Liver (tissue), 9 donors: Measurements from ENCODE around the gene PRR36. TPM values are rescaled to one million over a fixed set of nuclear protein-coding genes. Genes with fewer than 3 reads are reported as not detected.

Experiments used
- DNase-seq: peaks from one replicate; pipeline ENCODE4 v3.0.0-alpha.2; 2017; ENCODE audit warnings: low spot score
- H3K27ac ChIP-seq, 2 donors: one replicate each; pipeline ENCODE4 v1.7.0; 2013; ENCODE audit warnings: inconsistent platforms in 2 of 2, low read length in 2 of 2, control low read depth in 1 of 2, low read depth in 1 of 2, mild to moderate bottlenecking in 1 of 2
- H3K27me3 ChIP-seq, 4 donors: one replicate each; pipeline versions ENCODE4 v1.6.1 to v1.7.0; 2013; ENCODE audit warnings: low read length in 3 of 4, inconsistent platforms in 1 of 4, mild to moderate bottlenecking in 1 of 4, moderate library complexity in 1 of 4; ENCODE audit not compliant: control insufficient read depth in 4 of 4, insufficient read depth in 4 of 4
- H3K36me3 ChIP-seq, 4 donors: one replicate each; pipeline versions ENCODE4 v1.6.1 to v1.7.0; 2013; ENCODE audit warnings: low read length in 3 of 4, mild to moderate bottlenecking in 3 of 4, low read depth in 1 of 4, moderate library complexity in 1 of 4; ENCODE audit not compliant: control insufficient read depth in 4 of 4, insufficient read depth in 3 of 4
- H3K4me1 ChIP-seq, 4 donors: one replicate each; pipeline versions ENCODE4 v1.6.1 to v1.7.0; 2013; ENCODE audit warnings: low read length in 3 of 4, mild to moderate bottlenecking in 3 of 4, moderate library complexity in 1 of 4; ENCODE audit not compliant: control insufficient read depth in 4 of 4, insufficient read depth in 4 of 4
- H3K4me3 ChIP-seq, 3 donors: one replicate each; pipeline versions ENCODE4 v1.6.1 to v1.7.0; 2013; ENCODE audit warnings: low read length in 3 of 3, control low read depth in 1 of 3, low read depth in 1 of 3, mild to moderate bottlenecking in 1 of 3
- H3K9ac ChIP-seq, 2 donors: one replicate each; pipeline ENCODE4 v1.7.0; 2013; ENCODE audit warnings: low read length in 2 of 2, mild to moderate bottlenecking in 2 of 2, moderate library complexity in 2 of 2, control low read depth in 1 of 2, low read depth in 1 of 2
- H3K9me3 ChIP-seq, 4 donors: one replicate each; pipeline versions ENCODE4 v1.6.1 to v1.7.0; 2013; ENCODE audit warnings: low read length in 3 of 4; ENCODE audit not compliant: control insufficient read depth in 4 of 4
- EGR1 ChIP-seq, 2 donors: IDR thresholded peaks; 2 replicates each; pipeline ENCODE4 v1.6.1; 2016 to 2018; ENCODE audit warnings: antibody characterized with exemption in 2 of 2, low read depth in 2 of 2
- FOXA2 ChIP-seq: IDR thresholded peaks from 2 replicates; pipeline ENCODE4 v1.6.1; 2016; ENCODE audit warnings: antibody characterized with exemption
- GABPA ChIP-seq, 2 donors: IDR thresholded peaks in 1 of 2; conservative IDR thresholded peaks in 1 of 2; 2 replicates each; pipeline ENCODE4 v1.6.1; 2016; ENCODE audit warnings: antibody characterized with exemption in 2 of 2, mild to moderate bottlenecking in 1 of 2, moderate library complexity in 1 of 2
- HNF4A ChIP-seq, 2 donors: conservative IDR thresholded peaks; 2 replicates each; pipeline ENCODE4 v1.6.1; 2016; ENCODE audit warnings: antibody characterized with exemption in 2 of 2, mild to moderate bottlenecking in 2 of 2
- HNF4G ChIP-seq: IDR thresholded peaks from 2 replicates; pipeline ENCODE4 v1.6.1; 2016; ENCODE audit warnings: antibody characterized with exemption
- NR2F2 ChIP-seq: IDR thresholded peaks from 2 replicates; pipeline ENCODE4 v1.6.1; 2016; ENCODE audit warnings: antibody characterized with exemption
- RAD21 ChIP-seq, 2 donors: IDR thresholded peaks; 2 replicates each; pipeline ENCODE4 v1.6.1; 2016; ENCODE audit warnings: antibody characterized with exemption in 2 of 2, mild to moderate bottlenecking in 2 of 2
- RXRA ChIP-seq, 2 donors: IDR thresholded peaks; 2 replicates each; pipeline ENCODE4 v1.6.1; 2017 to 2018; ENCODE audit warnings: antibody characterized with exemption in 2 of 2, mild to moderate bottlenecking in 1 of 2
- SP1 ChIP-seq: IDR thresholded peaks from 2 replicates; pipeline ENCODE4 v1.6.1; 2018; ENCODE audit warnings: antibody characterized with exemption, mild to moderate bottlenecking
- YY1 ChIP-seq: IDR thresholded peaks from 2 replicates; pipeline ENCODE4 v1.6.1; 2016; ENCODE audit warnings: antibody characterized with exemption, mild to moderate bottlenecking
- WGBS: extraction: QIAGEN DNeasy Blood & Tissue Kit; methylation state at CpG from one replicate; pipeline ENCODE4 v1.1.7; 2013; 5-methylcytosine and 5-hydroxymethylcytosine counted together
- polyA plus RNA-seq, 2 donors: library from polyadenylated mRNA; stranded (reverse) in 1 of 2; unstranded in 1 of 2; fragments of 200-250 nt in 1 of 2; fragments of >200 nt in 1 of 2; fragmentation: Nextera tagmentation in 1 of 2; extraction: Ambion mirVana in 1 of 2; gene quantifications; one replicate each; pipeline versions ENCODE4 v1.2.1 to v1.2.3, GENCODE V29; 2013 to 2015
- total RNA-seq, 2 donors: library from RNA; depleted of rRNA; stranded (reverse); fragments of >200 nt; gene quantifications; one replicate each; pipeline ENCODE4 v1.2.3, GENCODE V29; 2014
- TF ChIP-seq, protein P1 (sequence below): IDR thresholded peaks from 2 replicates; pipeline ENCODE4 v1.6.1; 2016; ENCODE audit warnings: antibody characterized with exemption
- TF ChIP-seq, protein P2 (sequence below): fragments of 150-350 bp; IDR thresholded peaks from 2 replicates; pipeline ENCODE4 v1.5.1; 2017; ENCODE audit warnings: improper control_type of control experiment, low read depth, low read length; ENCODE audit not compliant: missing input control
- TF ChIP-seq, protein P3 (sequence below): IDR thresholded peaks from 2 replicates; pipeline ENCODE4 v1.6.1; 2016; ENCODE audit warnings: antibody characterized with exemption
- TF ChIP-seq, protein P4 (sequence below): IDR thresholded peaks from 2 replicates; pipeline ENCODE4 v1.6.1; 2016; ENCODE audit warnings: antibody characterized with exemption
- TF ChIP-seq, protein P5 (sequence below): IDR thresholded peaks from 2 replicates; pipeline ENCODE4 v1.6.1; 2016; ENCODE audit warnings: antibody characterized with exemption, mild to moderate bottlenecking
- donor health status: healthy.
- donor health status: healthy.
- donor health status: healthy.
- donor health status: healthy.
- donor health status: healthy.

PRR36 gene
- total and polyA plus RNA-seq, 4 donors: 0.02 to 0.03 TPM; not detected in 2

DNA sequence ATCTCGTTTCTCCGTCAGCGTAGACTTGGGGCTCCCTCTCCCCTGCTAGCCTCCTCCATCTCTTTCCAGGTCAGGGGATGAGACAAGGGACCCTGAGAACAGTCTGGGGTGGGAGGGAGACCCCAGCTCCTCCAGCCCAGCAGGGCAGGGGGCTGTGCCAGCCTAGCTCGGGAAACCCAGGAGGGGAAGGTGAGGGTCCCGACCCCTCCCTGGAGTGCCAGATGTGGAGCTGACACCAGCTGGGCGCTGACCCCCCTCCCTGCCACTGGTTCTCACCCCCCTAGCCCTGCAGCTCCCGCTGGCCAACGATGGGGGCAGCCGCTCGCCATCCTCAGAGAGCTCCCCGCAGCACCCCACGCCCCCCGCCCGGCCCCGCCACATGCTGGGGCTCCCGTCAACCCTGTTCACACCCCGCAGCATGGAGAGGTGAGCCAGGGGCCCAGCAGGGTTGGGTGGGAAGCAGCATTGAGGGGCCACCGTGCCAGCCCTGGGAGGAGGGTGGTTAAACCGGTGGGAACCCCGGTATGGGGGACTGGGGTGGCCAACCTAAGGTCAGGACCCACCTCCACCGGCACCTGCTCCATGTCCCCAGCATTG lies 35.4 kb upstream of the PRR36 start:
- H3K4me1 ChIP-seq: peaks cover 8 to 25% (median 11%) of the 10 kb centered on the region in 4 donors
- H3K4me3 ChIP-seq: no peak overlapping the region
- H3K9me3 ChIP-seq: no peaks in the 10 kb centered on the region
- H3K9ac ChIP-seq: no peak overlapping the region
- H3K36me3 ChIP-seq: peaks cover 0 to 27% (median 12%) of the 10 kb centered on the region in 4 donors
- no peak for TF ChIP-seq RAD21 (IDR thresholded peaks at IDR 0.05)
- TF ChIP-seq, protein P1, sequence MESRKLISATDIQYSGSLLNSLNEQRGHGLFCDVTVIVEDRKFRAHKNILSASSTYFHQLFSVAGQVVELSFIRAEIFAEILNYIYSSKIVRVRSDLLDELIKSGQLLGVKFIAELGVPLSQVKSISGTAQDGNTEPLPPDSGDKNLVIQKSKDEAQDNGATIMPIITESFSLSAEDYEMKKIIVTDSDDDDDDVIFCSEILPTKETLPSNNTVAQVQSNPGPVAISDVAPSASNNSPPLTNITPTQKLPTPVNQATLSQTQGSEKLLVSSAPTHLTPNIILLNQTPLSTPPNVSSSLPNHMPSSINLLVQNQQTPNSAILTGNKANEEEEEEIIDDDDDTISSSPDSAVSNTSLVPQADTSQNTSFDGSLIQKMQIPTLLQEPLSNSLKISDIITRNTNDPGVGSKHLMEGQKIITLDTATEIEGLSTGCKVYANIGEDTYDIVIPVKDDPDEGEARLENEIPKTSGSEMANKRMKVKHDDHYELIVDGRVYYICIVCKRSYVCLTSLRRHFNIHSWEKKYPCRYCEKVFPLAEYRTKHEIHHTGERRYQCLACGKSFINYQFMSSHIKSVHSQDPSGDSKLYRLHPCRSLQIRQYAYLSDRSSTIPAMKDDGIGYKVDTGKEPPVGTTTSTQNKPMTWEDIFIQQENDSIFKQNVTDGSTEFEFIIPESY: no peak
- TF ChIP-seq, protein P2, sequence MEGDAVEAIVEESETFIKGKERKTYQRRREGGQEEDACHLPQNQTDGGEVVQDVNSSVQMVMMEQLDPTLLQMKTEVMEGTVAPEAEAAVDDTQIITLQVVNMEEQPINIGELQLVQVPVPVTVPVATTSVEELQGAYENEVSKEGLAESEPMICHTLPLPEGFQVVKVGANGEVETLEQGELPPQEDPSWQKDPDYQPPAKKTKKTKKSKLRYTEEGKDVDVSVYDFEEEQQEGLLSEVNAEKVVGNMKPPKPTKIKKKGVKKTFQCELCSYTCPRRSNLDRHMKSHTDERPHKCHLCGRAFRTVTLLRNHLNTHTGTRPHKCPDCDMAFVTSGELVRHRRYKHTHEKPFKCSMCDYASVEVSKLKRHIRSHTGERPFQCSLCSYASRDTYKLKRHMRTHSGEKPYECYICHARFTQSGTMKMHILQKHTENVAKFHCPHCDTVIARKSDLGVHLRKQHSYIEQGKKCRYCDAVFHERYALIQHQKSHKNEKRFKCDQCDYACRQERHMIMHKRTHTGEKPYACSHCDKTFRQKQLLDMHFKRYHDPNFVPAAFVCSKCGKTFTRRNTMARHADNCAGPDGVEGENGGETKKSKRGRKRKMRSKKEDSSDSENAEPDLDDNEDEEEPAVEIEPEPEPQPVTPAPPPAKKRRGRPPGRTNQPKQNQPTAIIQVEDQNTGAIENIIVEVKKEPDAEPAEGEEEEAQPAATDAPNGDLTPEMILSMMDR: no peak
- TF ChIP-seq, protein P3, sequence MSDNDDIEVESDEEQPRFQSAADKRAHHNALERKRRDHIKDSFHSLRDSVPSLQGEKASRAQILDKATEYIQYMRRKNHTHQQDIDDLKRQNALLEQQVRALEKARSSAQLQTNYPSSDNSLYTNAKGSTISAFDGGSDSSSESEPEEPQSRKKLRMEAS: no peak
- no peak for TF ChIP-seq HNF4G
- TF ChIP-seq, protein P4, sequence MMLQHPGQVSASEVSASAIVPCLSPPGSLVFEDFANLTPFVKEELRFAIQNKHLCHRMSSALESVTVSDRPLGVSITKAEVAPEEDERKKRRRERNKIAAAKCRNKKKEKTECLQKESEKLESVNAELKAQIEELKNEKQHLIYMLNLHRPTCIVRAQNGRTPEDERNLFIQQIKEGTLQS: no peak
- TF ChIP-seq, protein P5, sequence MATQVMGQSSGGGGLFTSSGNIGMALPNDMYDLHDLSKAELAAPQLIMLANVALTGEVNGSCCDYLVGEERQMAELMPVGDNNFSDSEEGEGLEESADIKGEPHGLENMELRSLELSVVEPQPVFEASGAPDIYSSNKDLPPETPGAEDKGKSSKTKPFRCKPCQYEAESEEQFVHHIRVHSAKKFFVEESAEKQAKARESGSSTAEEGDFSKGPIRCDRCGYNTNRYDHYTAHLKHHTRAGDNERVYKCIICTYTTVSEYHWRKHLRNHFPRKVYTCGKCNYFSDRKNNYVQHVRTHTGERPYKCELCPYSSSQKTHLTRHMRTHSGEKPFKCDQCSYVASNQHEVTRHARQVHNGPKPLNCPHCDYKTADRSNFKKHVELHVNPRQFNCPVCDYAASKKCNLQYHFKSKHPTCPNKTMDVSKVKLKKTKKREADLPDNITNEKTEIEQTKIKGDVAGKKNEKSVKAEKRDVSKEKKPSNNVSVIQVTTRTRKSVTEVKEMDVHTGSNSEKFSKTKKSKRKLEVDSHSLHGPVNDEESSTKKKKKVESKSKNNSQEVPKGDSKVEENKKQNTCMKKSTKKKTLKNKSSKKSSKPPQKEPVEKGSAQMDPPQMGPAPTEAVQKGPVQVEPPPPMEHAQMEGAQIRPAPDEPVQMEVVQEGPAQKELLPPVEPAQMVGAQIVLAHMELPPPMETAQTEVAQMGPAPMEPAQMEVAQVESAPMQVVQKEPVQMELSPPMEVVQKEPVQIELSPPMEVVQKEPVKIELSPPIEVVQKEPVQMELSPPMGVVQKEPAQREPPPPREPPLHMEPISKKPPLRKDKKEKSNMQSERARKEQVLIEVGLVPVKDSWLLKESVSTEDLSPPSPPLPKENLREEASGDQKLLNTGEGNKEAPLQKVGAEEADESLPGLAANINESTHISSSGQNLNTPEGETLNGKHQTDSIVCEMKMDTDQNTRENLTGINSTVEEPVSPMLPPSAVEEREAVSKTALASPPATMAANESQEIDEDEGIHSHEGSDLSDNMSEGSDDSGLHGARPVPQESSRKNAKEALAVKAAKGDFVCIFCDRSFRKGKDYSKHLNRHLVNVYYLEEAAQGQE: no peak
- TF ChIP-seq NR2F2: no peak
- no peak for TF ChIP-seq EGR1 (IDR thresholded peaks at IDR 0.05; ENCODE audit: low read depth in 2 of 2)
- TF ChIP-seq FOXA2: no peak
- TF ChIP-seq HNF4A (conservative IDR thresholded peaks at IDR 0.05): no peak
- TF ChIP-seq GABPA (IDR thresholded peaks at IDR 0.05 in 1 of 2, conservative IDR thresholded peaks at IDR 0.05 in 1 of 2): no peak
- no peak for DNase-seq
- no peak overlapping the region for H3K27ac ChIP-seq
- H3K27me3 ChIP-seq: no peaks in the 10 kb centered on the region
- 92% methylated on average over 21 of the region's 21 CpGs for WGBS

DNA sequence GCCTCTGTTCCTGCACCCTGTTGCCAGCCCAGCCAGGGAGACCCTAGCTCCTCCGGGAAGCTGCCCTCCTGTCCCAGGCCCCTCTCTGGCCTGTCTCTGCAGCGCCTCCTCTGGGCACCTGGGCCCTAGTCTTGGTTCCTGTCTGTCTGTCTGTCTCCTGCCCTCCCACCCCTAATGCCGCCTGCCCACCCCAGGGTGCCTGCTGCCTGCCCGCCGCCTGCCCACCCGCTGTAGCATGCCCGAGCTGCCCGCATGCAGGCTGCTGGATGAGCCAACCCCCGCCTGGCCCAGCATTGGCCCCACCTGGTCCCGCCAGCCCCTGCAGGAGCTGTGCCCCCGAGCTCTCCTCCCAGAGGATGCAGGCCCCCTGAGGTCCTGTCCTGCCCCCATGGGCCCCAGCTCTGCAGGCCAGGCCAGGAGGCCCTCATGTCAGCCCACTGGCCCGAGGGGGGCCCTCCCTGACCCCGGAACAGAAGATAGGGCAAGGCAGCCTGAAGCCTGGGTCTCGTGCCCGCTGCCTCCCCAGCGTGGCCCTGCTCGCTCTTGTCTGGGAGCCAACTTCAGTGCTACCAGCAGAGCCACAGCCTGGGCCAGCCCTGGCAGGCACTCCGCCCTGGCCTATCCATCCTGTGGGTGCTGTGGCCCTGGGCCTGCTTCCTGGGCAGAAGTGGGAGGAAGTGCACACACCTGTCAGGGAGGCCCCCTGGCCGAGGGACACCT lies 34.7 kb upstream of the PRR36 start:
- Histone ChIP-seq H3K27ac (no peak overlapping the region), H3K4me1 (peaks cover 7 to 29% (median 13%) of the 10 kb centered on the region in 4 donors), H3K9ac (no peak overlapping the region), H3K9me3 (no peaks in the 10 kb centered on the region), H3K27me3 (no peaks in the 10 kb centered on the region), H3K36me3 (peaks cover 0 to 27% (median 12%) of the 10 kb centered on the region in 4 donors), H3K4me3 (no peak overlapping the region)
- WGBS: 94% methylated on average over 19 of the region's 19 CpGs
- no peak for TF ChIP-seq EGR1 (IDR thresholded peaks at IDR 0.05; ENCODE audit: low read depth in 2 of 2)
- no peak for TF ChIP-seq RAD21 (IDR thresholded peaks at IDR 0.05)
- TF ChIP-seq YY1: no peak
- TF ChIP-seq GABPA (IDR thresholded peaks at IDR 0.05 in 1 of 2, conservative IDR thresholded peaks at IDR 0.05 in 1 of 2): no peak
- no peak for TF ChIP-seq RXRA (IDR thresholded peaks at IDR 0.05)
- TF ChIP-seq, protein P1: no peak
- no peak for TF ChIP-seq HNF4G
- TF ChIP-seq, protein P5: no peak
- TF ChIP-seq SP1: no peak
- no peak for TF ChIP-seq NR2F2
- DNase-seq: no peak
